Measurements from ENCODE around the gene EPN2.
"Not testable (repeated sequence)": the region's sequence is repeated elsewhere in the genome, so short reads cannot be mapped to it uniquely, and the experiment has no call there.

The EPN2 gene

GRCh38 chr17:19345486-19346350 lies 108.6 kb downstream of the EPN2 start:
- DNase-seq (ENCODE audit: low read depth) = no peak

DNA sequence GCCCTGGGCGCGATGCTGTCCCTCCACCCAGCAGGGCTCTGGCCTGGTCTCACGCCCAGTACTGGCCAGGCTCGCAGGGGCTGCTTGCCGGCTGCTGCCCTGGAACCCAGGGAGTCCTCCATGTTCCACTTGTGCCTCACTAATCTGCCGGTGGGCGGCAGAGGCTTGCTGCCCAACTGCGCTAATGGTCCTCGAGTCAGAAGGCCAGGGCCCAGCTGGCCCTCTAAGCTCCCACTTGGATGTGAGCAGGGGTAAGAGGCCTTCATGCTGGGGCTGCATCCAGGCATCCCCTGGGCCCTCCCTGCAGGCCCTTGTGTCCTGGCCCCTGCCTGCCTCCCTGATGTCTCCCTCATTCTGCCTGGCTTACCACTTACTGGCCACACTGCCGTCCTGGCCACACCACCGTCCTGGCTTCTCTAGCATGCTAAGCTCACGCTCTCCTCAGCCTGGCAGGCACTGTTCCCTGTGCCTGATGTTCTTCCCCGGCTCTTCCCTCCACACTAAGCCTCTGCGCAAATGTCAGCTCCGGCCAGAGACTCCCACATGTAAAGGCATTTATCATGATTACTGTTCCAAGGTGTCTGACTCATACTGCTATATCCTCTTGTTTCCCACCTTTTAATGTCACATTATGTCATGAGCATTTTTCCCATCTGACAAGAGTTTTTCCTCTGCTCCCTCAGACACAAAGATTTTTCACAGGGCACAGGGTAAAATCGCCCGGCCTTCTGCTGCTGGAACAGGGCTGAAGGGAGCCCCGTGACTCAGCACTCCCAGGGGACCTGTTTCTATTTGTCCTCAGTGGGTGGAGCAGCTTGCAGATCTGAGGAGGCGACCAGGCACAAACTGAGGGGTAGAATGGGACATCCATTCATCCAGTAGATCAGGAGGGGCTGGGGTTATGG lies 109.4 kb downstream of the EPN2 start:
- DNase-seq (ENCODE audit: low read depth) = no peak

GRCh38 chr17:19347323-19348080 lies 110.3 kb downstream of the EPN2 start:
- DNase-seq (ENCODE audit: low read depth) = no peak

DNA sequence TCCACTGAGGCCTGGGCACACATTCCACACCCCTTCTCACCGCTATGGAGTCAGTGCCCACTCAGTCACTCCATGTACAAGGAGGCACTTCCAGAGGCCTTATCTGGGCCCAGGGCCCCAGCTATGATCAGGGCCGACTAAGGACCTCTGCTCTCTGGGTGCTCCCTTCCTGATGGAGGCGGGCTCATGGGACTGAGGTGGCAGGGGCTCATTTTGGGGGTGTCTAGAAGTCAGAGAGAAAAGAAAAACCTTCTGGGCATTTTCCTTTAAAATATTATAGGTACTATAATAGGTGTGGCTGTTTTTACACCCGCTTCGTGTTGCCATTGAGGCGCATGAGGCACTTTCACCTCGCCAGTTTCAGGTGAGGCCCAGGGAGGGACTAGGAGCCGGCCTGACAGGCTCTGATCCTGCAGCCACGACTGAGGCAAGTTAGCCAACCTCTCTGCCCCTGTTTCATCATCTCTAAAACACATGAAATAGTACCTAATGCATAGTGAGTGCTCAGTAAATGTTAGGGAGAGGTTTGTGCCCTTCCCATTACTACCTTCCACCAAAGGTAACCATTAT lies 111.0 kb downstream of the EPN2 start:
- no peak for DNase-seq (ENCODE audit: low read depth)

DNA sequence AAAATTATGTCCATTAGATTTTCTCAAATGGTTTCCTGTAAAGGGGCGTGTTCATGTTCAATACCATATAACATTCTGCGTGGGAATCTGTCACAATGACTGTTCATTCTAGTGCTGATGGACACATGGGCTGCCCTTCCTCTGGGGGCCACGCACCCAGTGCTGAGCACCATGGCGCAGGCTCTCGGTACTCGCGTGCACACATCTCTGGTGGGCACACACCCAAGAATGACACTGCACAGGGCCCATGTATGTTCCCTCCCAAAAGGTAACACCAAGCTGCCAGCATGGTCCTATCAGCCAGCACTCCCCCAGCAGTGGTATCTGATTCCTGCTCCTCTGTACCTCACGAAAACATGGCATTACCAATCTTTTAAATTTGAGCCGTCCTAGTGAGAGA lies 111.6 kb downstream of the EPN2 start:
- no peak for DNase-seq (ENCODE audit: low read depth)

DNA sequence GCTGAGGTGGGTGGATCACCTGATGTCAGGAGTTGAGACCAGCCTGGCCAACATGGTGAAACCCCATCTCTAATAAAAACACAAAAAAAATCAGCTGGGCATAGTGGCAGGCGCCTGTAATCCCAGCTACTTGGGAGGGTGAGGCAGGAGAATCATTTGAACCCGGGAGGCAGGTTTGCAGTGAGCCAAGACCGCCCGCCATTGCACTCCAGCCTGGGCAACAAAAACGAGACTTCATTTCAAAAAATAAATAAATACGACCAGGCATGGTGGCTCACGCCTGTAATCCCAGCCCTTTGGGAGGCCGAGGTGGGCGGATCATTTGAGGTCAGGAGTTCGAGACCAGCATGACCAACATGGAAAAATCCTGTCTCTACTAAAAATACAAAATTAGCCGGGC lies 116.2 kb downstream of the EPN2 start:
- not testable (repeated sequence) for DNase-seq (ENCODE audit: low read depth)

GRCh38 chr17:19354748-19355147 lies 117.6 kb downstream of the EPN2 start:
- DNase-seq (ENCODE audit: low read depth) = no peak

- no peak for DNase-seq (ENCODE audit: low read depth)
Measured at GRCh38 chr17:19357351-19357750, 120.2 kb downstream of the EPN2 start.

- DNase-seq (ENCODE audit: low read depth) = no peak
Measured at GRCh38 chr17:19357761-19358160, 120.6 kb downstream of the EPN2 start.

DNA sequence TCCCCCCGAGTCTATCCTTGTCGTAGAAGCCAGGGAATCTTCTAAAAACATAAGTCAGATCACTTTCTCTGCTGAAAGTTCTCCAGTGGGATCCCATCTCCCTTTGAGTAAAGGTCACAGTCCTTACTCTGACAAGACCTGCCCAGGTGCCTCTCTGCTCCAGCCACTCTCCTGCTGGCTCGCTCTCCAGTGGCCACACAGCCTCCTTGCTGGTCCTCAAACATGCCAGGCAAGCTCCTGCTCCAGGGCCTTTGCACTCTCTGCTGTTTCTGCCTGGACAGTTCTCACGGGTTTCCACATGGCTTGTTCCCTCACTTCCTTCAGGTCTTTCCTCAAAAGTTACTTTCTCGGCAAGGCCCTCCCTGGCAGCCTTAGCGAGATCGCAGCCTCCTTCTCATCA lies 122.0 kb downstream of the EPN2 start:
- no peak for DNase-seq (ENCODE audit: low read depth)

- DNase-seq (ENCODE audit: low read depth) = no peak
Measured at GRCh38 chr17:19359856-19360255, 122.7 kb downstream of the EPN2 start.

- DNase-seq (ENCODE audit: low read depth) = no peak
Measured at GRCh38 chr17:19360772-19361171, 123.6 kb downstream of the EPN2 start.

GRCh38 chr17:19361326-19361725 lies 124.2 kb downstream of the EPN2 start:
- DNase-seq (ENCODE audit: low read depth) = no peak

- no peak for DNase-seq (ENCODE audit: low read depth)
Measured at GRCh38 chr17:19361944-19362276, 124.7 kb downstream of the EPN2 start.

- peak; percentile 88 for DNase-seq (ENCODE audit: low read depth)
Measured at GRCh38 chr17:19362277-19363113, 125.3 kb downstream of the EPN2 start, which contains the start of gene B9D1. TSS of gene B9D1 (minus strand) at chr17:19362723. CDS start at chr17:19362569, 154 bp downstream.

- DNase-seq (ENCODE audit: low read depth) = no peak
Measured at GRCh38 chr17:19363114-19363438, 125.9 kb downstream of the EPN2 start.

DNA sequence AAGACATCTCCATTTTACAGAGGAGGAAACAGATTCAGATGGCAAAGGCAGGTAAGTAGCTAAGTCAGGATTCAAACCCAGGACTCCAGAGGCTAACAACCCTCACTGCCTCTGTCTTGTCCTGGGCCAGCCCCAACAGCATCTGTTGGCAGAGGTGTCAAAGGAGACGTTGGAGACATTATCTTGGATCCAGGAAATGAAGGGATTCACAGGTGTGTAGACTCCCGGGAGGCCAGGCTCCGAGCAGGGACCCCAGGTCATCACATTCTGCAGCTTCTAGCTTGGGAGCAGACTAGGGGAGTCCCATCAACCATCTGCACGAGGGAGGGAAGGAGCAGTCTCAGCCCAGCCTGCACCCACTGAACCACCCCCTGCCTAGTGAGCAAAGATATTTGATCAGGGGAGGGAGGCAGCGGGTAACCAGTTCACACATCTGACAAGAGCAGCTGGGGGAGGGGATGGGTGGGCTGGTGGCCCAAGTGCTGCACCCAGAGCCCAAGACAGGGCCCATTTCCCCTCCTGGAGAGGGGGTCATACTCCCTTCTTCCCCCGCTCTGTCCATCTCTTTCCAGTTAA lies 126.4 kb downstream of the EPN2 start:
- DNase-seq (ENCODE audit: low read depth) = no peak

DNA sequence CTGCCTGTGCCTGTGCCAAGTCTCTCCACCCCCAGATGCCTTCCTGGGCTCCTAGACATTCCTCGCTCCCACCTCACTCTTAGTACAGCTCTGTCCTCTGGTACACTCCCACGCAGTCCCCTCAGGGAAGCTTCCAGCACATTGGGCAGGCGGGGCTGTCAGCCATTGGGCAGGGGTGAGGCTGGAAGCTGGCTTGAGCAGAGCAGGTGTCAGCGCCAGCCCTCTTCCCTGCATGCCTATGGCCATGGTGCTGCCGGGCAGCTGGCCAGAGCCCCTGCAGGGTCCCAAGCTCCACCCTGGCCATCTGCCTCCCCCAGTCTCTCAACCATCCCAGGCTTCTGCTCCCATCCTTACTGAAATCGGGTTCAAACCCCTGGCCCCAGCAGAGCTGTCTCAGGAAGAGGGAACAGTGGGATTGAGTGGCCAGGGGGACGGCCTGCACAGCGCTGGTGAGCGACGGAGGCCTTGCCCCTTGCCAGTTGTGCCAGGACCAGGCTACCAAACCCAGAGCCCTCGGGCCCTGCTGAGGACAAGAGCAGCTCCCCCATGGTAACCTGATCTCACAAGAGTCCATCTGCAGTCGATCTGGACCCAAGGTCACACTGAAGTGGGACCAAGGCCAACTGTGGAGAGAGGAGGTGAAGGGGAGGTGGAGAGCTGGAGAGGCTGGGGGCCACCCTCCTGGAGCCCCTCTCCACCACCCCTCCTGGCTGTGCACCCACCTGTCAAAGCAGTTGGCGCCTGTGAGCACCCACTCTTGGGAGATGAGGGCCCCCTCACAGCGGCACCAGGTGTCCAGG lies 127.7 kb downstream of the EPN2 start:
- no peak for DNase-seq (ENCODE audit: low read depth)

DNA sequence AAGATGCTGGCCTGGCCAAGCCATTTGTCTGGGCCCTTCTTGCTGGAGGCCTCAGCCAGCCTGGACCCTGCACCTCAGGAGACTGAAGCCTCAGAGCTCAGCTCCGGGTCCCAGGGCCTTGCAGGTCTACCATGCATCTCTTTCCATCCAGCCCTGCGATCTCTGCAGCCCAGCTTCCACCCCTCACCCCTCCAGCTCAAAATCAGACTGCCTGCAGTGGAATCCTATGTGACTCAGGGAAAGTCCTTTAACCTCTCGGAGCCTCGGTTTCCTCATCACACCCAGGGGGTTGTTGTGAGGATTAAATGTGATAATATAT lies 128.3 kb downstream of the EPN2 start:
- DNase-seq (ENCODE audit: low read depth) = no peak
